ENCODE results near the gene MAMDC4.

DNA sequence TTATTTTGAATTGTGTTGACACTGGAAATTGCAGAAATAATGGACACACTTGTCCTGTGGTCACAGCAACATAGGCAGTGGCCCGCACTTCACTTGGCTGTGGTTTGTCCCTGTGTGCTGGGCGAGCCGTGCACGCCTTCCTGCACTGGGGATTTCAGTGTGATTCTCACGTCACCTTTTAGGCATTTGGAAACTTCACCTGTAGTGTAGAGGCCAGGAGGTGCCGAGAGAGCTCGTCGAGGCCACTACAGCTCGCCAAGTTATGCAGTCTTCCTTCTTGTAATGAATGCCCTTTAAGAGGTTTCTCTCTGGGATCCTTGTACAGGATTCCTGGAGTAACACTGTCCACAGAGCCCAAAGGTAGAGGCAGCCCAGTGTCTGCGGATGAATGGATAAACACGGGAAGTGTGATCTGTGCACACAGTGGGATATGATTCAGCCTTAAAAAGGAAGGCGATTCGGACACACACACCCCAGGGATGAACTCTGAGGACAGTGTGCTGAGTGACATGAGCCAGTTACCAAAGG lies 48.9 kb downstream of the MAMDC4 start:
- TF ChIP-seq EZH2 (IDR thresholded peaks at IDR 0.05; ENCODE audit: low read depth, low read length, severe bottlenecking) (no peak), SUZ12 (IDR thresholded peaks at IDR 0.05; ENCODE audit: low read length) (no peak), RAD21 (IDR thresholded peaks at IDR 0.05 in 1 of 2, conservative IDR thresholded peaks at IDR 0.05 in 1 of 2; ENCODE audit: low read depth in 2 of 2, low read length in 2 of 2) (no peak), CREB1 (IDR thresholded peaks at IDR 0.05) (no peak), CTCF (IDR thresholded peaks at IDR 0.05; ENCODE audit: control extremely low read depth in 1 of 3, insufficient read depth in 1 of 3, low read depth in 1 of 3, low read length in 3 of 3) (no peak), BRCA1 (IDR thresholded peaks at IDR 0.05; ENCODE audit: low read depth, low read length) (no peak), CEBPB (IDR thresholded peaks at IDR 0.05; ENCODE audit: low read depth, low read length) (no peak), POLR2AphosphoS5 (IDR thresholded peaks at IDR 0.05; ENCODE audit: low read depth, low read length) (no peak)

All from H1 (cell line).